OCI-LY7 (cell line): Measurements from ENCODE around the gene MARCO.

Source experiments
- CTCF ChIP-seq: fragments of 200-600 bp; sonication (generic); conservative IDR thresholded peaks from 2 replicates; pipeline ENCODE4 v1.5.1; 2014; ENCODE audit warnings: mild to moderate bottlenecking, antibody characterized with exemption, low read length, moderate library complexity, mixed read lengths
- EZH2phosphoT487 ChIP-seq: fragments of 200-600 bp; sonication (generic); IDR thresholded peaks from 2 replicates; pipeline ENCODE4 v1.6.1; 2018; ENCODE audit warnings: low read depth, borderline replicate concordance, mild to moderate bottlenecking, mixed run types, antibody characterized with exemption, low read length, moderate library complexity, mixed read lengths

GRCh38 chr2:118969734-118970395 is 27.9 kb downstream of the MARCO start:
- no peak for TF ChIP-seq CTCF
- TF ChIP-seq EZH2phosphoT487: no peak
